SKM-1 (cell line): Measurements from ENCODE around the gene RPA3.

ENCODE experiments used
- DNase-seq: peaks from one replicate; lab custom pipeline; 2025; ENCODE audit not compliant: unreplicated experiment; lab: John Stamatoyannopoulos, UW

Gene RPA3

DNA sequence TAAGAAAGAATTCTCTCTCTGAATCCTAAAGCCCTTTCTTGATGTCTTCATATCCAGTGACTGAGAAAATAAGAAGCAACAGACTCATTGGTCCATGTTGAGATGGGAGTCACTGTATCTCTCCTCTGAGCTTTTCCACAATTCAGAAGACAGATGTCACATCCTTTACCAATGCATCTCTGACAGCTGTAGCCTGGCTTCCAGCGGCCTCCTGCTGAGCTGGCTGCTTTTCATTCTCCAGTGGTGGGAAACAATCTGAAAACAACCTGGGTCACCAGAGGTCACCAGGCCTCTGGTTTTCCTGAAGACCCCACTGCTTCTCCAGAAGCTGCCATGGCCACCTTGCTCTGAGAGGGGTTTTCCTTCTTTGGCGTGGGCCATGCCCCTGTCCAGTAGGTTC lies 18.3 kb upstream of the RPA3 start:
- DNase-seq, result no peak

DNA sequence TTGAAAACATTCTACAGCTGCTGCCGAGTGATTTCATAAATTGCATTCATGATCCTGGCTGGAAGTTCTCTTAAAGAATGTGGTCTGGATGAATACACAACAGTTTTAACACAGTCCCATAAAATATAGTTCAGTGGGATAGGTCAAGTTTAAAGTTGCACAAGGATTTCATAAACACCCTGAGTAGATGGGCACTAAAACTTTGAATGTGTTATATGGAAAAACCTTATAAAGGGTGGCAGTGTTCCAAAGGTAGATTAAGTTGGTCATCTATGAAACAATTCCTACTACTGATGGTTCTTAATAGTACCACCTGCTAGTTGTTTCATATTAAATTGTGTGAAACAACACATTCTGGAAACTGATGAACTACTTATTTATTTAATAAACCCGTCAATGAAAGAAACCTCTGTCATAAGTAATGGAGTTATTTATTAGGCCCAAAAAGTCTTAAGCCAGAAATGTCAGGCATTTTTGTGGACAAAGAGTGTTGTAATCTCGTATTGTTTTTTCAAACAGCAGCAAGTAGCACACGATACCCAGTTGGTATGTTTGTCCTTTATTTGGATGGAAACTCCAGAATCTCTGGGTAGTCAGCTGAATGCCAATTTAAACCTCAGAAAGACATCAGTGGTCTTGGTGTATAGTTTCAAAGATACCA lies 14.3 kb upstream of the RPA3 start:
- no peak for DNase-seq

DNA sequence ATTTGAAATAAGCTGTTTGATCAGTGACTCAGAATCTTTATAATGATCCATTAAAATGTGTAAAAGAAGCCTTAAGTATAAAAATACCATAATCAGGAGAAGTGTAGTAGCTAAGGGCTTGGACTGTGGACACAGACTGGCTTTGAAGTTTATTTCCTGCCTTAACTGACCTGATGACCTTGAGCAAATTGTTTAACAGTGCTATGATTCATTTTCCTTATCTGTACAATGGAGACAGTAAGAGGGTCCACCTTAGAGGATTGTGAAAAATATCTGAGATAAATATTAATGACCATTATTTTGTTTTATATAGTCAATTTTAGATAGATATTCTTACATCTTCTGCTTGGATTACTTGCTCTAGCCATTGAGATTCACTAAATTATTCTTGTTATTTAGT lies 13.3 kb upstream of the RPA3 start:
- DNase-seq, result no peak

DNA sequence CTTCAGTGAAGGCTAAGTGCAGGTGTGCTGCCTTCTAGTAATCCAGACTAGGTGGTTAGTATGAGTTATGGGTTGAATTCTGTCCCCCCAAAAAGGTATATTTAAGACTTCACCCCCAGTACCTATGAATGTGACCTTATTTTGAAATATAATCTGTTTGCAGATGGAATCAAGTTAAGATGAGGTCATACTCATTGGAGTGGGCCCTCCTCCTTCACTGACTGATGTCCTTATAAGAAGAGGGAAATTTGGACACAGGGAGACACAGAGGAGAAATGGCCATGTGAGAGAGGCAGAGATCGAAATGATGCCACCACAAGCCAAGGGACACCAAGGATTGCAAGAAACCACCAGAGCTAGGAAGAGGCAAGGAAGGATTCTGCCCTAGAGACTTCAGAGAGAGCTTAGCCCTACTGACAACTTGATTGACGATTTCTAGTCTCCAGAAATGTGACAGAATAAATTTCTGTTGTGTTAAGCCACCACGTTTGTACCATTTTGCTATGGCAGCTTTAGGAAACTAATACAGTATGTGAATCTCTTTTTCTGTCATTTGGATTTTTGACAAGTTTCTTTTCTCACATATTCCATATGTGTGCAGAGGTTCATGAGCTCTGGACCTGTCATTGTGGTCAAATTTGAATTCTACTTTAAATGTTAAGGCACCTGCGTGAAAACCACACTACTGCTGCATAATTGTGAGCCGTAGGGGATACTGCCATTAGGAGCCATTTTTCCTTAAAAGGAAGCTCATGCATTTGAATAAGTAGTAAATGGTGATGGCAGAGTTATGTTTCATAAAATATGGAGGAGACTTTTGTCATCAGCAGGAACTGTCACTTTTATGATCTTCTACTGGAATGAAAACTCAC lies 2.6 kb upstream of the RPA3 start:
- DNase-seq, result no peak

DNA sequence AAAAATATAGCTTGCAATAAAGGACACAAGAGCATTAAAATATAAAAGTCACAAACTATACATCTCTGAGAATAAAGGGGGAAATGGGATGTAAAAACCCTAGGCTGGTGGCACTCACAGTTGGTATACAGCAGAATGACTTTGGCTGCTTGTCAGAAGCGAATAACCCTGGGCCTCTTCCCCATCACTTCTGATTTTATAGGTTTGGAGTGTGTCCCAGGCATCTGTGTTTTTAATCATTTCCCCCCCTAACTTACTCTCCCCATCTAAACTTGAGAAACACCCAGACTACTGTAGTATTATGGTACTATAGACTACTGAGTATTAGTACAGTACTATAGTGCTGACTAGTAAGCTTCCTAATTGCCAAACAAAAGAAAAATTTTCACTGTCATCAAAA lies 1.8 kb upstream of the RPA3 start:
- DNase-seq, result no peak

DNA sequence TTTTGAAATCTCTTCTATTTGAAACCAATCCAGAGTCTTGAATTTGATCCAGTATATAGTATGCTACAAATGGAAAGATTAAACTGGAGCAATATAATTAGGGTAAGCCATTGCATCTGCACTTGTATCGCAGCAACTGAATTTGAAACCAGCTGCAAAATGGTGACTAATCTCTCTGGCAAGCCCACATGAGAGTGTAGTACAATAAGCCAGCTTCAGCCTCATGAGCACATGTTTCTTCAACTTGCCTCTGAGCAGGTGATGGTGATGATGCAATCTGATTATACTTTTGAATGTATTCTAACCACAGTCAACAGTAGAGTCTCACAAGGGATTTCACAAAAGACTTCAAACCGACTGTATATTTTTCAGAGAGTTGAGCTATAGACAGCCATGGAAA lies 829 bp upstream of the RPA3 start:
- no peak for DNase-seq

DNA sequence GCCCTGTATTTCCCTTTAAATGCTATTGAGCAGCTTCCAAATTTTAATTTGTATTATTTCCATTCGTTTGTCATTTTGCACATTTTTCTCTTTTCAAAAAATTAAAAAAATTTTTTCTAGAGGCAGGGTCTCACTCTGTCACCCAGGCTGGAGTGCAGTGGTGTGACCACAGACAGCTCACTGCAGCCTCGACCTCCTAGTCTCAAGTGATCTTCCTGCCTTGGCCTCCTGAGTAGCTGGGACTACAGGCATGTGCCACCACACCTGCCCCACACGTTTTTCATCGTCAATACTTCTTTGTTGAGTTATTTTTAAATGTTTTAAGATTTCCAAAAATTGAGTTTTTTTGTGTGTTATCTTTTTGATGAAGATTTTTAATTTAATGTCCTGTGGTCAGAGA lies 4.7 kb downstream of the RPA3 start:
- no peak for DNase-seq

DNA sequence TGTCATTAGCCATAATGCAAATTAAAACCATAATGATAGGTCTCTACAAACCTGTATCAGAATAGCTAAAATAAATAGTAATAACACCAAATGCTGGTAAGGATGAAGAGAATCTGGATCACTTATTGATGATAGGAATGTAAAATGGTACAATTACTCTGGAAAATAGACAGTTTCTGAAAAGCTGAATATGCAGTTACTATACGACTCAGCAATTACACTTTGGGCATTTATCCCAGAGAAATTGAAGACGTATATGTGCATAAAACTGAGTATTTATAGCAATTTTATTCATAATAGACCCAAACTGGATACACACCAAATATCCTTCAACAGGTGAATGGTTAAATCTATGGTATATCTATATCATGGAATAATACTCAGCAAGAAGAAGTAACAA lies 7.9 kb downstream of the RPA3 start:
- no peak for DNase-seq

DNA sequence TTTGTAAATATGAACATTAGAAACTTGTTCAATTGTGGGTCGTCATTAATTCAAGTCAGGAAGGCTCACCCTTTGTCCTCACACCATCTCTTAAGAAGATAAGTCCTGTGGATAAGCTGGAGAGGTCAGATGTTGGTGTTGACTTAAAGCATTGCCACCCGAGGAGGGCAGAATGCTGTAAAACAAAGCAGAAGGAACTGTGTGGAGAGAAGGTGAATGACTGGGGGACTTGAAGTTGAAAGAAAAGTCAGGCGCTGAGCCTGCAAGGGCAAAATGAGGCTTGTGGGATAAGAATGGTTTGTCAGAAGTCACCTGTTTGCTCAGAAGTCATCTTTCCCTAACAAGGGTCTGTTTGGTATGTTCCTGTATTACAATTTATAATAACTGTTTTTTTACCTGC lies 9.1 kb downstream of the RPA3 start:
- no peak for DNase-seq

DNA sequence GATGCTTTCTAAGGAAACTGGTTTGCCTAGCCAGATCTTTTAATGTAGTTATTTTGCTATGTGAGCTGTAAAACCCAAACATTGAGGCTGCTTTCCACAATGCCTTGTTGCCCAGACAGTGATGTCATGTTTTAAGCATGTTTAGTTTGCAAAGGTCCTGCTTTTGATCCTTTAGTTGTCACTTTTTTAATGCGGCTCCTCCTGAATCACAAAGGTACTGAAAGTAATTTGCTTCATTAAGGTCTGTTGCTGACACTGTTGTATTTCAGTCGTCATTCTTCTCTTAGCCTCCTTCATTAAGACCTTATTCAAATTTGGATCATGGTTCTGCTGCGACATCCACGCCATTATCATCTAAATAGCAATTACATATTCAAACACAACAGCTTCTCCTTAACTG lies 10.6 kb downstream of the RPA3 start:
- no peak for DNase-seq

DNA sequence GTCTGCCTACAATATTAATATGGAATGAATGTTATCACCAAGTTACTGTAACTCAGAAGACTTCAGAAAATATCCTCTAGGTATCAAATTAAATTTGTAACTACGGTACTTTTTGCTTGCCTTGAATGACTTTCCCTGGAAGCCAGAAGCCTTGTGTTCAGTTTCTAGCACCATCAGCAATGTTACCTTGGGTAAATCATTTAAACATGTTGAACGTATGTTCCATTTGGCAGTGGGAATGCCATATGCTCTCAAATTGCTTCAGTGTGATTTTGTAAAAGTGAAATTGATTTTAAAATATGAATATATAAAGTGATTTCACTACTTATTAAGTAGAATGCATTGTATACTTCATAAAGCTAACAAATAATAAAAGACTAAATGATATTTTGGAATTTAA lies 11.2 kb downstream of the RPA3 start:
- no peak for DNase-seq

DNA sequence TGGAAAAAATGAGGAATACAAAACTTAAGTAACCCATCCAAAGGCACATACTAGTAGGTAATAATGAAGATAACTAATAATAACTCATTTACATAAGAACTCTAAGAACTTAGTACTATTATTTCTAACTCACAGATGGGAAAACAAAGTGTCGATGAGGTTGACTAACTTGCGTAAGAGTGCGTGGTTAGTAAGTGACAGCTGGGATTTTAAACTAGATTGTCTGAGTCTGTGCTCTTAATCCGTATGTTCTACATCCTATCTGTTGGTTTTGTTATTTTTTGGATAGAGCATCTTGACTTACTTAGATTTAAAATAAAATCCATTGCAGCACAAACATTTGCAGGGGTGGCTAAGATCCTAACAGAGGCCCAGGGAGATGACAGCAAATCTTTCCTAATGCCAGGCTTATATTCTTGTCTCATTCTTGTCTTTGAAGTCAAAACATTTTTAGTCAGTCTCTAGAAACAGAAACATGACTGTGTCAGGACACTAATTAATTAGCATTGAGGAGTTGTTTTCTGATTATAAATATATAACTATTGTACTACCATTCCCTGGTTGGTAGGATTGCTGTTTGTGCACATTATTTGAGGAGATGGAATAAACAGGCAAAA lies 11.7 kb downstream of the RPA3 start:
- no peak for DNase-seq

DNA sequence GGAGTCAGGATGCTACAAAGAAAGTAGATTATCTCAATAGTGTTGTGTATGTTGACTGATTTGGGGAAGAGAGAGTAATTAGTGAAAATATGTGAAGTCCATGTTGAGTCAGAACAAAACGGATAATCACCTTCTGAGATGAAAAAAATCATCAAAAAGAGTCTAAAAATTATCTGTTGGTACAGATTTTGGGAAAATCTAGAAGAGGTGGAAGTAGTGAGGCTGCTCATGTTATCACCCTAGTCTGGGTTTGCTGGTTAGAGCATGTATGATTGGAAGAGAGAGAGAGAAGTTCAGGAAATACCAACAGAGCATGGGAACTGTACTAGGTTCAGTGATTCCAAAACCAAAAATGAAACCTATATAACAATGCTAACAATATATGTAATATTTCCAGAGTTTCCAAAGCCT lies 12.3 kb downstream of the RPA3 start:
- no peak for DNase-seq

DNA sequence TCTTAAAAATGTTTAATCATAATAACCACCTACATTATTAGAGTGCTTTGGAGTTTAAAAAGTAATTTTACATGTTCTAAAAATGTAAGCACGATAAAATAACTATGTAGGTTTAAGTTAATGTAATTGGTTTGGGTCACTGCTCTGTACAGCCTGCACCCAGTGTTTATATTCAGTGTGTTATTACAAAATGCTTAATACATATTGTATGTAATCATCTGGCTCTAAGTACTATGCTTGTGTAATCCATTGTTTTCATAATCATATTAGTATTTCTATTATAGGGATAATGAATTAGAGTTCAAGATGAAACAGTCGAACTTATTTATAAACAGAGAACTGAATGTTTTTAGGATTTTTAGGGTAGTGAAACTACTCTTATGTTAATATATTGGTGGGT lies 13.1 kb downstream of the RPA3 start:
- DNase-seq, result no peak

DNA sequence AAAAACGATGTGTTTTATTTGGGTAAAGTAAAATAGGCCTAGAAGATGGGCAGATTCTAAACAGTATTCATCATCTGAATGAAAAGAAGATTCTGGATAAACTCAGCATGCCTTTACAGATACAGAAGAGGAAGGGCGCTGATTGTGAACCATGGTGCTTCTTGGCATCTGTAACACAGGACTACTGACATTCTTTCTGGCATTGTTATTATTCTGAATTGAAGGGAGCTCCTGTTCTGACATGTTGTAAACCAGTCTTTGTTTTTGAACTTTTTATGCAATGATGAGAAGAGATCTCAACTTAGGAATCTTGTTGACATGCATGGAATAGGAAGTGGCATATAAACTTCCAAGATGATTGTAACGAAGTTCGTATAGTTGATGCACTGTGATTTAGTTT lies 13.5 kb downstream of the RPA3 start:
- no peak for DNase-seq

DNA sequence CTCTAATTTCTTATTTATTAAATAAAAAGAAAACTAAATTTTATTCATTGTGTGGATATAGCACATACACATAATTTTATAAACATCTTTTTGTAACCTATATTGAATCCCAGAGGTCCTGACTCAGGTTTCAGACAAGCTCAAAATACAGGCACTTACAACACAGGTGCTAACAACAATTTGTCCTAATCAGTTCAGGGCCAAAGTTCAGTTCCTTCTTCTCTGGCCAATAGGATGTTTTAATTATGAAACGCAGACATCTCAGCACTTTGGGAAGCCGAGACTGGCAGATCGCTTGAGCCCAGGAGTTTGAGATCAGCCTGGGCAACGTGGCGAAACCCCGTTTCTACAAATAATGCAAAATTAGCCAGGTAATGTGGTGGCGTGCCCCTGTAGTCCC lies 15.0 kb downstream of the RPA3 start:
- no peak for DNase-seq

DNA sequence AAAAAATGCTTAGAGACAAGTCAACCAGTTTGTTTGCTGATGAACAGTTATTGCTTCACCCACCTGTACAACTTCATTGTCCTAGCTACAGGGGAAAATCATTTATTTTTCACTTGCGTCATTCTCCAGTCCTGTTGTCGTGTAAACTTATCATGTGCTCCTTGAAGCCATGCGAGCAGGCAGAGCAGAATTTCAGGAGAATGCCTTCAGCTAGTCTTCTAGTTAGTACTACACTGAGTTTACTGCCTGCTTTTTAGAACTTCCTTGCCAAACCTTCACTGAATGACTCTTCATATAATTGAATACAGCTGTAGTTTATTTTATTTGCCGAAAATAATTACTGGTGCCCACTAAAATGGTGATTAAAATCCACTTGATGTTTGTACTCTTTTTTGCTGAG lies 15.6 kb downstream of the RPA3 start:
- no peak for DNase-seq

DNA sequence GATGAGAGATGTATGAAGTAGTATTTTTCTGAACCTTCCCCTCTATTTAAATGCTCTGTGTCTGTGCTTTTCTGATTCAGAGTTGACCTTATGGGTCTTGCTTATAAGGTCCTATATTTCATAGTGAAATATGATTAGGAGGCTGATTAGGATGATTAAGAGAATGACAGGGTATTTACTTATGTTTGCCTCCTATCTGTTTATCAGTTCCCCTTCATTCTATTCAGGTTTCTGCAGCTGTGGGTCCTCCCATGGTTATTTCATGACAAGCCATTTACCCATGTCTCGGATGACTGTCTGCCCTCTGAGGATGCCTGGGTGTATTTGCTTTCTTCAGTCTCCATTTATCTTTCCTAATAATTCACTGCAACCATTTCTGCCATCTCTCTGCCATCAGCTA lies 16.9 kb downstream of the RPA3 start:
- no peak for DNase-seq

DNA sequence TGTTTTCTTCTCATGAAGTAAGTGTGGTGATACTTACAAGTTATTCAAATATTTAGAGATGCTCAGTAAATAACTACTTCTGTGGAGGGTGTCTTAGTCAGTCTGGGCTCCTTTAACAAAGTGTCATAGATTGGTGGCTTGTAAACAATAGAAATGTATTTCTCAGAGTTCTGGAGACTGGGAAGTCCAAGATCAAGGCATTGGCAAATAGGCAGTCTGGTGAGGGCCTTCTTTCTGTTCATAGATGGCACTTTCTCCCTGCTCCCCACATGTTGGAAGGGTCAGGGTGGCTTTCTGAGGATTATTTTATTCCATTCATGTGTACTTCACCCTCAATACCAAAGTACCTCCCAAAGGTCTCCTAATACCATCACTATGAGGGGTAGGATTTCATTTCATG lies 18.4 kb downstream of the RPA3 start:
- DNase-seq, result no peak

DNA sequence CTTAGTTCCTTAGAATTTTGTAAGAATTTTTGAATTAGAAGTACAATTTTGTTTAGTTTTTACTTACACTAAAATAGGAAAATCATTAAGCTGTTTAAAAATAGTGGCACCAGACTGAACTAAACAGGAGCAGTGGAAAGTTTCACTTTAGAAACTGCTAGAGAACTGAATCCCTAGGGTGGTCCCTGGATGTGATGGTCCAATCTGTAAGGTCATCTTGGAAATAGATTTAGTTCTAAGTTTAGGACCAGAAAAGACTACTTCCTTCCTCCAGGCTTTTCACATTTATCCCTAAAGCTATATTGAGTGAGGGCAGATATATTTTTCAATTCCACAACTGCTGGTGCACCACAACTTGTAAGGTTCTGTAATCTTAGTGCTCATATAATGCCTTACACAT lies 19.0 kb downstream of the RPA3 start:
- DNase-seq, result no peak

DNA sequence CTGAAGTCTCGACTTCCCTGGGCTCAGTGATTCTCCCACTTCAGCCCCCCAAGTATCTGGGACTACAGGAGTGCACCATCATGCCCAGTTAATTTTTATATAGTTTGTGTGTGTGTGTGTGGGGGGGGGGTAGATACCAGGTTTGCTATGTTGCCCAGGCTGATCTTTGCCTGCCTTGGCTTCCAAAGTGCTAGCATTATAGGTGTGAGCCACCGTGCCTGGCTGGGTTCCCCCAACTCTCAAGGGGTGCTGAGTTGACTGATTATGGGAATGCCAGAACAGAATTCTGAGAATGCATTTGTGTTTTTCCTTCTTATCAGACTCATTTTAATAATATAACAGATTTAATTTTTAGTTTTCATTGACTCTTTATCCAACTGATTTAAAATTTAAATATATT lies 19.5 kb downstream of the RPA3 start:
- DNase-seq, result no peak

DNA sequence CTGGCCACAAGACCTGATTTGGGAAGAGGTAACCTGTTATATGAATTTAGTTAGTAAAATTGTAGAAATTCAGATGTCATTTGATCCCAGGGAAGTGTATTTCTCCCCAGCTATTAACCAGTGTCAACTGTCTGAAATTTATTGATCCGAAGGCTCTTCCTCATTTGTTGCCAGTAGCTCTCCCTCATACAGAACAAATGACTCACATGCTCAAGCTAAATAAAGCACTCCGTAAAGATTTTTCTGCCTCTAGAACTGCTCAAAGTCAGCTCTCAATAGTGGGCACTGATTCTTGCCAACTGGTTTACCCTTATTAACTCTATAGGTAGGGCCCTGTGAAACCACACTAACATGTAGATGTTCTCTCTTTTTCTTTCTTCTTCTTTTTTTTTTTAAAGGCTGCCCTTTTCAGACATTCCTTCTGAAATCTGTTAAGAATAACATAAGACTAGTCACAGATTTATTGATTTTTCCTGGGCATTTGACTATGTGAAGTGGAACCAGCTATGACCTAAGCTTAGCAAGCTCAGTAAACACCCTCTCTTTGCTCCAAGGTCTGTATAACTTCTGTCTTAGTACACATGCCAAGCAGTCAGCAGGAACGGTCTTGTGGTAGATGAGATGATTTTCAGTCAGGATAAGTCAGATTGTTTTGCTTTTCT lies 21.8 kb downstream of the RPA3 start:
- DNase-seq, result no peak
